Measurements from ENCODE around the gene HSPB6.

Gene HSPB6

GRCh38 chr19:35780717-35781116 lies 23.9 kb upstream of the HSPB6 start:
- Histone ChIP-seq H3K36me3 (ENCODE audit: insufficient read depth, low read length) (peaks cover 15% of the 10 kb centered on the region), H2AFZ (ENCODE audit: low read length) (no peak overlapping the region), H4K20me1 (ENCODE audit: insufficient read depth, low read length) (no peaks in the 10 kb centered on the region), H3K9me3 (ENCODE audit: low read length) (no peaks in the 10 kb centered on the region), H3K27me3 (ENCODE audit: insufficient read depth, low read length) (no peaks in the 10 kb centered on the region), H3K4me2 (ENCODE audit: low read length) (no peak overlapping the region), H3K27ac (ENCODE audit: low read depth, low read length, poor library complexity, severe bottlenecking) (no peak overlapping the region), H3K4me3 (ENCODE audit: low read depth, low read length, poor library complexity, severe bottlenecking) (no peak overlapping the region), H3K79me2 (ENCODE audit: insufficient read depth, low read length) (no peaks in the 10 kb centered on the region), H3K4me1 (ENCODE audit: insufficient read depth, low read length, severe bottlenecking) (peaks cover 10% of the 10 kb centered on the region), H3K9me2 (ENCODE audit: low read depth, low read length) (no peaks in the 10 kb centered on the region), H3K9ac (ENCODE audit: low read length) (no peak overlapping the region), H3F3A (ENCODE audit: insufficient read depth, low read length) (no peaks in the 10 kb centered on the region)
- no peak for TF ChIP-seq EZH2 (IDR thresholded peaks at IDR 0.05; ENCODE audit: borderline replicate concordance, low read length)
- TF ChIP-seq, protein P1, sequence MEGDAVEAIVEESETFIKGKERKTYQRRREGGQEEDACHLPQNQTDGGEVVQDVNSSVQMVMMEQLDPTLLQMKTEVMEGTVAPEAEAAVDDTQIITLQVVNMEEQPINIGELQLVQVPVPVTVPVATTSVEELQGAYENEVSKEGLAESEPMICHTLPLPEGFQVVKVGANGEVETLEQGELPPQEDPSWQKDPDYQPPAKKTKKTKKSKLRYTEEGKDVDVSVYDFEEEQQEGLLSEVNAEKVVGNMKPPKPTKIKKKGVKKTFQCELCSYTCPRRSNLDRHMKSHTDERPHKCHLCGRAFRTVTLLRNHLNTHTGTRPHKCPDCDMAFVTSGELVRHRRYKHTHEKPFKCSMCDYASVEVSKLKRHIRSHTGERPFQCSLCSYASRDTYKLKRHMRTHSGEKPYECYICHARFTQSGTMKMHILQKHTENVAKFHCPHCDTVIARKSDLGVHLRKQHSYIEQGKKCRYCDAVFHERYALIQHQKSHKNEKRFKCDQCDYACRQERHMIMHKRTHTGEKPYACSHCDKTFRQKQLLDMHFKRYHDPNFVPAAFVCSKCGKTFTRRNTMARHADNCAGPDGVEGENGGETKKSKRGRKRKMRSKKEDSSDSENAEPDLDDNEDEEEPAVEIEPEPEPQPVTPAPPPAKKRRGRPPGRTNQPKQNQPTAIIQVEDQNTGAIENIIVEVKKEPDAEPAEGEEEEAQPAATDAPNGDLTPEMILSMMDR (IDR thresholded peaks at IDR 0.05; ENCODE audit: low read length): no peak

DNA sequence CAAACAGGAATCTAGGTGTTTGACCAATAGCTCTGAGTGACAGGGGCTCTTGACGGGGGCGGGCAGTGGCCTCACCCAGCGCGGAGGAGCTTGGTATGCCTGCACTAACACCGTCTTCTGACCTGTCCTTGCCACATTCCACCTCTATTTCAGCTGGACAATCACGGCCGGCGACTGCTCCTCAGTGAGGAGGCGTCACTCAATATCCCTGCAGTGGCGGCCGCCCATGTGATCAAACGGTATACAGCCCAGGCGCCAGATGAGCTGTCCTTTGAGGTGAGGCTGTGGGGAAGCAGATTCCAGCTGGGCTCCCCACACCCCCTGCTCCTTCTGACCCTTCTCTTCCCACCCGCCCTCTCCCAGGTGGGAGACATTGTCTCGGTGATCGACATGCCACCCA lies 23.2 kb upstream of the HSPB6 start:
- no peaks in the 10 kb centered on the region for H3K79me2 ChIP-seq (ENCODE audit: insufficient read depth, low read length)

GRCh38 chr19:35779033-35779432 lies 22.2 kb upstream of the HSPB6 start:
- H3K79me2 ChIP-seq (ENCODE audit: insufficient read depth, low read length): no peaks in the 10 kb centered on the region
- no peaks in the 10 kb centered on the region for H3K9me2 ChIP-seq (ENCODE audit: low read depth, low read length)
- TF ChIP-seq, protein P1 (IDR thresholded peaks at IDR 0.05; ENCODE audit: low read length): no peak
- no peak for TF ChIP-seq EZH2 (IDR thresholded peaks at IDR 0.05; ENCODE audit: borderline replicate concordance, low read length)

More for the DNA sequence above, 23.2 kb upstream of the HSPB6 start:
- Histone ChIP-seq H3K36me3 (ENCODE audit: insufficient read depth, low read length) (peaks cover 15% of the 10 kb centered on the region), H3K4me2 (ENCODE audit: low read length) (no peak overlapping the region), H3K9me3 (ENCODE audit: low read length) (no peaks in the 10 kb centered on the region), H3K4me1 (ENCODE audit: insufficient read depth, low read length, severe bottlenecking) (peaks cover 10% of the 10 kb centered on the region), H4K20me1 (ENCODE audit: insufficient read depth, low read length) (no peaks in the 10 kb centered on the region), H3K4me3 (ENCODE audit: low read depth, low read length, poor library complexity, severe bottlenecking) (no peak overlapping the region), H3K9ac (ENCODE audit: low read length) (no peak overlapping the region), H3F3A (ENCODE audit: insufficient read depth, low read length) (no peaks in the 10 kb centered on the region), H2AFZ (ENCODE audit: low read length) (no peak overlapping the region), H3K27me3 (ENCODE audit: insufficient read depth, low read length) (no peaks in the 10 kb centered on the region), H3K9me2 (ENCODE audit: low read depth, low read length) (no peaks in the 10 kb centered on the region), H3K27ac (ENCODE audit: low read depth, low read length, poor library complexity, severe bottlenecking) (no peak overlapping the region)
- no peak for TF ChIP-seq EZH2 (IDR thresholded peaks at IDR 0.05; ENCODE audit: borderline replicate concordance, low read length)
- TF ChIP-seq, protein P1 (IDR thresholded peaks at IDR 0.05; ENCODE audit: low read length): no peak

More at GRCh38 chr19:35779033-35779432, 22.2 kb upstream of the HSPB6 start:
- H3K27me3 ChIP-seq (ENCODE audit: insufficient read depth, low read length): no peaks in the 10 kb centered on the region
- H2AFZ ChIP-seq (ENCODE audit: low read length): no peak overlapping the region
- peaks cover 19% of the 10 kb centered on the region for H3K4me1 ChIP-seq (ENCODE audit: insufficient read depth, low read length, severe bottlenecking)
- H3K36me3 ChIP-seq (ENCODE audit: insufficient read depth, low read length): peaks cover 15% of the 10 kb centered on the region; the same call in 1 of the 2 replicates
- no peak overlapping the region for H3K9ac ChIP-seq (ENCODE audit: low read length)
- H3K4me2 ChIP-seq (ENCODE audit: low read length): no peak overlapping the region
- no peaks in the 10 kb centered on the region for H3F3A ChIP-seq (ENCODE audit: insufficient read depth, low read length)
- H3K27ac ChIP-seq (ENCODE audit: low read depth, low read length, poor library complexity, severe bottlenecking): no peak overlapping the region
- H3K4me3 ChIP-seq (ENCODE audit: low read depth, low read length, poor library complexity, severe bottlenecking): no peak overlapping the region
- no peaks in the 10 kb centered on the region for H3K9me3 ChIP-seq (ENCODE audit: low read length)
- H4K20me1 ChIP-seq (ENCODE audit: insufficient read depth, low read length): no peaks in the 10 kb centered on the region

Data from OCI-LY1 (cell line).